Measurements from ENCODE around the gene AANAT.

- TF ChIP-seq CTCF (conservative IDR thresholded peaks at IDR 0.05 in 1 of 2, IDR thresholded peaks at IDR 0.05 in 1 of 2; ENCODE audit: extremely low read depth in 1 of 2, insufficient read depth in 1 of 2, low read depth in 1 of 2, low read length in 2 of 2), result no peak
- TF ChIP-seq EZH2 (IDR thresholded peaks at IDR 0.05; ENCODE audit: borderline replicate concordance, low read length), result no peak
Measured at GRCh38 chr17:76480632-76481031, 13.2 kb downstream of the AANAT start.

Measured in mammary epithelial cell (primary cell).